HFFc6 (cell line): ENCODE results near the gene AFAP1. TPM values are rescaled to one million over a fixed set of nuclear protein-coding genes. Genes with fewer than 3 reads are reported as not detected.

Experiments used
- DNase-seq: peaks from one replicate; pipeline ENCODE4 v3.0.0-alpha.2; 2018
- H3K27ac Mint-ChIP-seq: 2 replicates; pipeline ENCODE4 v1.8.0; 2020; ENCODE audit warnings: mild to moderate bottlenecking, mixed read lengths
- H3K27me3 Mint-ChIP-seq: 2 replicates; pipeline ENCODE4 v1.8.0; 2021; ENCODE audit warnings: mild to moderate bottlenecking, moderate library complexity, mixed read lengths; ENCODE audit not compliant: insufficient read depth
- H3K36me3 Mint-ChIP-seq: 2 replicates; pipeline ENCODE4 v1.8.0; 2021; ENCODE audit warnings: low read depth, mixed read lengths
- H3K4me1 Mint-ChIP-seq: 2 replicates; pipeline ENCODE4 v1.8.0; 2020; ENCODE audit warnings: low read depth, mixed read lengths
- H3K4me3 Mint-ChIP-seq: 2 replicates; pipeline ENCODE4 v1.8.0; 2020; ENCODE audit warnings: mild to moderate bottlenecking, moderate library complexity, mixed read lengths
- H3K9me3 Mint-ChIP-seq: 2 replicates; pipeline ENCODE4 v1.8.0; 2020; ENCODE audit warnings: mild to moderate bottlenecking, mixed read lengths
- CTCF ChIP-seq: fragments of 200-600 bp; sonication (generic); IDR thresholded peaks from 2 replicates; pipeline ENCODE4 v1.5.0; 2021; ENCODE audit warnings: antibody characterized with exemption, mild to moderate bottlenecking
- total RNA-seq, 6 experiments: library from RNA; stranded (reverse); fragmentation: NEBNext Ultra II Directional; extraction: Animal tissue kit (Norgen Biotek cat#: 25700); gene quantifications; 2 replicates in 1 of 6; 3 replicates in 5 of 6; pipeline ENCODE4 v1.2.3, GENCODE V29; 2021

Gene AFAP1
- total RNA-seq, 6 experiments from 2014 or later = 99.7 to 116 (median 107) TPM

- peaks cover 67% of the 10 kb centered on the region for H3K4me1 Mint-ChIP-seq
These were observed 1.4 kb downstream of the AFAP1 start for GRCh38 chr4:7938266-7938608.

GRCh38 chr4:7937006-7937405 is 2.7 kb downstream of the AFAP1 start:
- TF ChIP-seq CTCF = no peak
- peak overlapping the region; percentile 85 for H3K27ac Mint-ChIP-seq
- peaks cover 41% of the 10 kb centered on the region for H3K36me3 Mint-ChIP-seq
- H3K4me1 Mint-ChIP-seq = peaks cover 74% of the 10 kb centered on the region
- no peak for DNase-seq
- H3K4me3 Mint-ChIP-seq = peak overlapping the region; percentile 99
- H3K27me3 Mint-ChIP-seq = peaks cover 3% of the 10 kb centered on the region; the same call in 1 of the 2 replicates
- no peaks in the 10 kb centered on the region for H3K9me3 Mint-ChIP-seq

More at GRCh38 chr4:7938266-7938608, 1.4 kb downstream of the AFAP1 start:
- Mint-ChIP-seq H3K4me3 (peak overlapping the region; percentile 99), H3K27ac (peak overlapping the region; percentile 85), H3K36me3 (peaks cover 35% of the 10 kb centered on the region), H3K27me3 (peaks cover 3% of the 10 kb centered on the region; the same call in 1 of the 2 replicates), H3K9me3 (no peaks in the 10 kb centered on the region)
- no peak for DNase-seq
- no peak for TF ChIP-seq CTCF

GRCh38 chr4:7933651-7934510 is 5.8 kb downstream of the AFAP1 start:
- H3K36me3 Mint-ChIP-seq = peaks cover 52% of the 10 kb centered on the region
- peak overlapping the region; percentile 47 for H3K4me3 Mint-ChIP-seq
- peak overlapping the region; percentile 72 for H3K27ac Mint-ChIP-seq
- DNase-seq = no peak
- peaks cover 3% of the 10 kb centered on the region; the same call in 1 of the 2 replicates for H3K27me3 Mint-ChIP-seq
- no peaks in the 10 kb centered on the region for H3K9me3 Mint-ChIP-seq
- peaks cover 82% of the 10 kb centered on the region for H3K4me1 Mint-ChIP-seq
- TF ChIP-seq CTCF = no peak

GRCh38 chr4:7932287-7932686 is 7.4 kb downstream of the AFAP1 start:
- Mint-ChIP-seq H3K9me3 (no peaks in the 10 kb centered on the region), H3K4me1 (peaks cover 82% of the 10 kb centered on the region), H3K4me3 (no peak overlapping the region), H3K27ac (peak overlapping the region; percentile 21; the same call in 1 of the 2 replicates), H3K27me3 (peaks cover 3% of the 10 kb centered on the region; the same call in 1 of the 2 replicates), H3K36me3 (peaks cover 46% of the 10 kb centered on the region)
- TF ChIP-seq CTCF = no peak
- no peak for DNase-seq

- peak overlapping the region; percentile 51 for H3K27ac Mint-ChIP-seq
- H3K27me3 Mint-ChIP-seq = peaks cover 3% of the 10 kb centered on the region; the same call in 1 of the 2 replicates
- peaks cover 71% of the 10 kb centered on the region for H3K4me1 Mint-ChIP-seq
- DNase-seq = peak; percentile 29
- peaks cover 52% of the 10 kb centered on the region for H3K36me3 Mint-ChIP-seq
- H3K4me3 Mint-ChIP-seq = no peak overlapping the region
- no peaks in the 10 kb centered on the region for H3K9me3 Mint-ChIP-seq
- TF ChIP-seq CTCF = peak; percentile 53
These were observed 10.3 kb downstream of the AFAP1 start for GRCh38 chr4:7929118-7929951.
